HCT116 (cell line): ENCODE results near the gene TAS1R1. TPM values are rescaled to one million over a fixed set of nuclear protein-coding genes. Genes with fewer than 3 reads are reported as not detected.

Experiments used
- ATAC-seq: fragments of 200-7000 bp; cut with Tn5 transposase; 2 replicates; pipeline ENCODE4 v1.9.1; 2020; ENCODE audit warnings: mild to moderate bottlenecking, moderate library complexity
- BruUV-seq: library from RNA; stranded (reverse); fragments of 400-500 nt; replicated peaks from 2 replicates; lab custom pipeline; 2021; lab: Mats Ljungman, UMichigan
- CTCF ChIA-PET: fragments of 300-600 bp; sonication (Branson Sonifier 250); formaldehyde crosslinking; loops from one replicate; lab custom pipeline; 2021; ENCODE audit warnings: antibody characterized with exemption; lab: Charles Lee
- POLR2A ChIA-PET: fragments of 300-600, 350-600 bp; sonication (Branson Sonifier 250); formaldehyde crosslinking; loops from one replicate; lab custom pipeline; 2021; ENCODE audit warnings: antibody characterized with exemption; lab: Charles Lee
- RAD21 ChIA-PET, 2 experiments: fragments of 300-600 bp; sonication (Branson Sonifier 250); formaldehyde crosslinking; loops; one replicate each; lab custom pipeline; 2023; ENCODE audit warnings: low total read pairs in 2 of 2; ENCODE audit not compliant: uncharacterized antibody in 2 of 2, unreplicated experiment in 2 of 2, low non-redundant PET in 1 of 2; lab: Charles Lee
- DNase-seq: peaks from one replicate; pipeline ENCODE4 v3.0.0-alpha.2; 2010; ENCODE audit warnings: low read depth, low spot score
- H2AFZ ChIP-seq: fragments of 200-600 bp; shearing (Covaris generic), sonication (generic); 2 replicates; pipeline ENCODE4 v1.6.1; 2017; ENCODE audit warnings: low read depth, mixed run types, mixed read lengths, antibody characterized with exemption, low read length; ENCODE audit not compliant: poor library complexity, severe bottlenecking
- H3K27ac ChIP-seq: 2 replicates; pipeline ENCODE4 v1.5.1; 2012; ENCODE audit warnings: low read depth, low read length
- H3K27me3 ChIP-seq: fragments of 200-600 bp; sonication (generic); 2 replicates; pipeline ENCODE4 v1.6.1; 2016; ENCODE audit warnings: mixed run types, low read length, mixed read lengths; ENCODE audit not compliant: insufficient read depth
- H3K36me3 ChIP-seq, 2 experiments: fragments of 200-500 bp in 1 of 2; fragments of 200-600 bp in 1 of 2; sonication (Bioruptor generic) in 1 of 2; sonication (generic) in 1 of 2; 2 replicates each; pipeline versions ENCODE4 v1.5.1 to v1.6.1; 2014 to 2016; ENCODE audit warnings: low read length in 2 of 2, inconsistent platforms in 1 of 2, mixed read lengths in 1 of 2, mixed run types in 1 of 2; ENCODE audit not compliant: insufficient read depth in 2 of 2, control insufficient read depth in 1 of 2
- H3K4me1 ChIP-seq, 2 experiments: fragments of 200-600 bp in 1 of 2; sonication (generic) in 1 of 2; 2 replicates each; pipeline versions ENCODE4 v1.5.1 to v1.6.1; 2012 to 2017; ENCODE audit warnings: low read length in 2 of 2, inconsistent platforms in 1 of 2, mild to moderate bottlenecking in 1 of 2, mixed read lengths in 1 of 2, mixed run types in 1 of 2, moderate library complexity in 1 of 2; ENCODE audit not compliant: insufficient read depth in 2 of 2, control insufficient read depth in 1 of 2
- H3K4me2 ChIP-seq: fragments of 200-600 bp; sonication (generic); 2 replicates; pipeline ENCODE4 v1.6.1; 2017; ENCODE audit warnings: mixed run types, low read length, mixed read lengths
- H3K4me3 ChIP-seq, 2 experiments: fragments of 200-600 bp in 1 of 2; sonication (generic) in 1 of 2; replicated peaks in 1 of 2; 2 replicates each; pipeline ENCODE4 v1.5.1; 2011 to 2016; ENCODE audit warnings: low read length in 2 of 2, control low read depth in 1 of 2, low read depth in 1 of 2, mild to moderate bottlenecking in 1 of 2, mixed read lengths in 1 of 2, mixed run types in 1 of 2
- H3K79me2 ChIP-seq: fragments of 200-600 bp; sonication (generic); 2 replicates; pipeline ENCODE4 v1.6.1; 2017; ENCODE audit warnings: mild to moderate bottlenecking, mixed run types, low read length, moderate library complexity, mixed read lengths; ENCODE audit not compliant: insufficient read depth
- H3K9ac ChIP-seq: fragments of 200-600 bp; sonication (generic); 2 replicates; pipeline ENCODE4 v1.6.1; 2016; ENCODE audit warnings: low read length, mixed read lengths
- H3K9me2 ChIP-seq: fragments of 200-600 bp; sonication (generic), shearing (Covaris generic); 2 replicates; pipeline ENCODE4 v1.6.1; 2017; ENCODE audit warnings: mixed run types, mild to moderate bottlenecking, moderate library complexity; ENCODE audit not compliant: insufficient read depth
- H3K9me3 ChIP-seq, 2 experiments: fragments of 200-500 bp in 1 of 2; fragments of 200-600 bp in 1 of 2; sonication (Bioruptor generic) in 1 of 2; sonication (generic) in 1 of 2; 2 replicates each; pipeline ENCODE4 v1.6.1; 2014 to 2017; ENCODE audit warnings: low read length in 2 of 2, mixed read lengths in 2 of 2, inconsistent platforms in 1 of 2, low read depth in 1 of 2, mild to moderate bottlenecking in 1 of 2, mixed run types in 1 of 2, moderate library complexity in 1 of 2; ENCODE audit not compliant: control insufficient read depth in 1 of 2, insufficient read depth in 1 of 2
- H4K20me1 ChIP-seq: fragments of 200-600 bp; sonication (generic), shearing (Covaris generic); 2 replicates; pipeline ENCODE4 v1.6.1; 2017; ENCODE audit warnings: mixed run types, mild to moderate bottlenecking, moderate library complexity; ENCODE audit not compliant: insufficient read depth
- CBX3 ChIP-seq: IDR thresholded peaks from 2 replicates; pipeline ENCODE4 v1.6.1; 2012; ENCODE audit warnings: low read depth
- CEBPB ChIP-seq: IDR thresholded peaks from 2 replicates; pipeline ENCODE4 v1.6.1; 2012; ENCODE audit warnings: low read depth
- CTCF ChIP-seq, 3 experiments: fragments of 200-600 bp in 1 of 3; sonication (generic) in 1 of 3; IDR thresholded peaks in 2 of 3; conservative IDR thresholded peaks in 1 of 3; 2 replicates each; pipeline ENCODE4 v1.5.1; 2012 to 2017; ENCODE audit warnings: low read depth in 2 of 3, low read length in 2 of 3, antibody characterized with exemption in 1 of 3, borderline replicate concordance in 1 of 3, control low read depth in 1 of 3, mild to moderate bottlenecking in 1 of 3, mixed read lengths in 1 of 3, mixed run types in 1 of 3, moderate library complexity in 1 of 3; ENCODE audit not compliant: insufficient read depth in 1 of 3
- ELF1 ChIP-seq: IDR thresholded peaks from 2 replicates; pipeline ENCODE4 v1.6.1; 2012; ENCODE audit warnings: low read depth, borderline replicate concordance
- EZH2 ChIP-seq: fragments of 200-600 bp; sonication (generic); IDR thresholded peaks from 2 replicates; pipeline ENCODE4 v1.6.1; 2017; ENCODE audit warnings: antibody characterized with exemption, mixed run types
- EZH2phosphoT487 ChIP-seq: fragments of 200-600 bp; IDR thresholded peaks from 2 replicates; pipeline ENCODE4 v1.6.1; 2018; ENCODE audit warnings: antibody characterized with exemption, borderline replicate concordance
- FOSL1 ChIP-seq: IDR thresholded peaks from 2 replicates; pipeline ENCODE4 v1.6.1; 2012; ENCODE audit warnings: low read depth
- JUND ChIP-seq: IDR thresholded peaks from 2 replicates; pipeline ENCODE4 v1.6.1; 2012
- POLR2A ChIP-seq: IDR thresholded peaks from 2 replicates; pipeline ENCODE4 v1.7.0; 2011; ENCODE audit warnings: borderline replicate concordance; ENCODE audit not compliant: insufficient read depth, insufficient read length; ENCODE audit errors: extremely low read depth
- POLR2AphosphoS5 ChIP-seq: IDR thresholded peaks from 2 replicates; pipeline ENCODE4 v1.6.1; 2011; ENCODE audit warnings: mild to moderate bottlenecking, low read depth, low read length, moderate library complexity
- RAD21 ChIP-seq: IDR thresholded peaks from 2 replicates; pipeline ENCODE4 v1.6.1; 2012; ENCODE audit warnings: low read depth, mild to moderate bottlenecking
- SIN3A ChIP-seq: IDR thresholded peaks from 2 replicates; pipeline ENCODE4 v1.6.1; 2012; ENCODE audit warnings: low read depth
- SRF ChIP-seq: IDR thresholded peaks from 2 replicates; pipeline ENCODE4 v1.6.1; 2012; ENCODE audit warnings: low read depth
- YY1 ChIP-seq: IDR thresholded peaks from 2 replicates; pipeline ENCODE4 v1.6.1; 2011; ENCODE audit warnings: low read length, low read depth, moderate library complexity, mild to moderate bottlenecking; ENCODE audit not compliant: insufficient replicate concordance; ENCODE audit errors: extremely low read depth
- ZFX ChIP-seq: fragments of 450-650 bp; IDR thresholded peaks from 2 replicates; pipeline ENCODE4 v1.6.1; 2017
- ZNF274 ChIP-seq: fragments of 200-500 bp; sonication (Bioruptor generic); IDR thresholded peaks from 2 replicates; pipeline ENCODE4 v1.6.1; 2014; ENCODE audit warnings: mild to moderate bottlenecking, low read depth, low read length, inconsistent platforms
- intact Hi-C: fragments of 100-400 bp; cut with micrococcal nuclease; formaldehyde crosslinking; loops from 2 replicates; pipeline ENCODE4 v1.10.0; 2022
- total RNA-seq: library from RNA; stranded (reverse); gene quantifications from one replicate; pipeline ENCODE4 v1.2.1, GENCODE V29; 2021; ENCODE audit not compliant: unreplicated experiment
- TF ChIP-seq, protein P1 (sequence below): IDR thresholded peaks from 2 replicates; pipeline ENCODE4 v1.6.1; 2011; ENCODE audit warnings: mild to moderate bottlenecking, low read length, moderate library complexity; ENCODE audit not compliant: insufficient replicate concordance; ENCODE audit errors: extremely low read depth
- TF ChIP-seq, protein P2 (sequence below): IDR thresholded peaks from 2 replicates; pipeline ENCODE4 v1.6.1; 2012
- TF ChIP-seq, protein P3 (sequence below): IDR thresholded peaks from 2 replicates; pipeline ENCODE4 v1.6.1; 2012

The TAS1R1 gene
- total RNA-seq, 1 experiment from 2014 or later = not detected

DNA sequence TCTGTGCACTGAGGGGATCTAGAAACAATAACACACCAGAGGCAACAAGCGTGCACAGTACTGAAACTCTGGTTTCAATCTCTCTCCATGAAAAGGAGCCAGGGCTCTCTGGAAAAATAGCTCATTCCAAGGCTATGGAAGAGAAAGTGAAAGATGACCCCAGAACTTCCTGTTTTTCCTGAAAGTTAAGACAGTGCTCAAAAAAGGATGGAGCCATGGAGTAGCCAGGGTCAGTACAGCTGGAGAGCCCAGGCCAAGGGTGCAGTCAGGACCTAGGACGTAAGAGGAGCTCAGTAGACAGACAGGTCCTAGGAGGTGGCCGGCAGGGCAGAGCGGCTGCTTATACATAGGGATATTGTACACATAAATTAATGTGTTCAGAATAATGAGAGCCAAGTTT is 19.9 kb upstream of the TAS1R1 start:
- Histone ChIP-seq H3K4me2 (no peak overlapping the region), H4K20me1 (peaks cover 3% of the 10 kb centered on the region; the same call in 1 of the 2 replicates), H3K4me1 (no peaks in the 10 kb centered on the region), H3K27me3 (no peaks in the 10 kb centered on the region), H3K9me2 (no peaks in the 10 kb centered on the region), H3K79me2 (peaks cover 47% of the 10 kb centered on the region), H3K9me3 (no peaks in the 10 kb centered on the region), H3K9ac (no peak overlapping the region), H2AFZ (no peak overlapping the region), H3K27ac (no peak overlapping the region), H3K4me3 (no peak overlapping the region), H3K36me3 (peaks cover 18 to 50% of the 10 kb centered on the region in 2 experiments; a peak in 3 of 4 replicates)
- intact Hi-C loops = no loop called here
- POLR2A ChIA-PET = no interaction called here
- TF ChIP-seq SIN3A (no peak), EZH2 (no peak), CBX3 (no peak), SRF (no peak), JUND (no peak), ELF1 (no peak), POLR2A (no peak), POLR2AphosphoS5 (no peak), RAD21 (no peak), YY1 (no peak), ZFX (no peak), FOSL1 (no peak), CTCF (IDR thresholded peaks at IDR 0.05 in 2 of 3, conservative IDR thresholded peaks at IDR 0.05 in 1 of 3; ENCODE audit: borderline replicate concordance in 1 of 3, insufficient read depth in 1 of 3, low read depth in 2 of 3, low read length in 2 of 3) (no peak), CEBPB (no peak), ZNF274 (no peak), EZH2phosphoT487 (no peak)
- TF ChIP-seq, protein P1, sequence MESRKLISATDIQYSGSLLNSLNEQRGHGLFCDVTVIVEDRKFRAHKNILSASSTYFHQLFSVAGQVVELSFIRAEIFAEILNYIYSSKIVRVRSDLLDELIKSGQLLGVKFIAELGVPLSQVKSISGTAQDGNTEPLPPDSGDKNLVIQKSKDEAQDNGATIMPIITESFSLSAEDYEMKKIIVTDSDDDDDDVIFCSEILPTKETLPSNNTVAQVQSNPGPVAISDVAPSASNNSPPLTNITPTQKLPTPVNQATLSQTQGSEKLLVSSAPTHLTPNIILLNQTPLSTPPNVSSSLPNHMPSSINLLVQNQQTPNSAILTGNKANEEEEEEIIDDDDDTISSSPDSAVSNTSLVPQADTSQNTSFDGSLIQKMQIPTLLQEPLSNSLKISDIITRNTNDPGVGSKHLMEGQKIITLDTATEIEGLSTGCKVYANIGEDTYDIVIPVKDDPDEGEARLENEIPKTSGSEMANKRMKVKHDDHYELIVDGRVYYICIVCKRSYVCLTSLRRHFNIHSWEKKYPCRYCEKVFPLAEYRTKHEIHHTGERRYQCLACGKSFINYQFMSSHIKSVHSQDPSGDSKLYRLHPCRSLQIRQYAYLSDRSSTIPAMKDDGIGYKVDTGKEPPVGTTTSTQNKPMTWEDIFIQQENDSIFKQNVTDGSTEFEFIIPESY = no peak
- TF ChIP-seq, protein P2, sequence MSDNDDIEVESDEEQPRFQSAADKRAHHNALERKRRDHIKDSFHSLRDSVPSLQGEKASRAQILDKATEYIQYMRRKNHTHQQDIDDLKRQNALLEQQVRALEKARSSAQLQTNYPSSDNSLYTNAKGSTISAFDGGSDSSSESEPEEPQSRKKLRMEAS = no peak
- TF ChIP-seq, protein P3, sequence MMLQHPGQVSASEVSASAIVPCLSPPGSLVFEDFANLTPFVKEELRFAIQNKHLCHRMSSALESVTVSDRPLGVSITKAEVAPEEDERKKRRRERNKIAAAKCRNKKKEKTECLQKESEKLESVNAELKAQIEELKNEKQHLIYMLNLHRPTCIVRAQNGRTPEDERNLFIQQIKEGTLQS = no peak
- DNase-seq (no peak), ATAC-seq (no peak)
- CTCF ChIA-PET = no interaction called here
- RAD21 ChIA-PET = no interaction called here
- no TSS peak for BruUV-seq
